ENCODE measurements around the gene SORCS1. TPM values are rescaled to one million over a fixed set of nuclear protein-coding genes. Genes with fewer than 3 reads are reported as not detected.

The SORCS1 gene
- total and polyA plus RNA-seq, 3 donors from 2014 or later = 2.6 to 9.6 (median 4.6) TPM

- H3K4me1 ChIP-seq = no peaks in the 10 kb centered on the region
- H3K4me3 ChIP-seq = no peak overlapping the region
- no peaks in the 10 kb centered on the region for H3K36me3 ChIP-seq (ENCODE audit: low read depth, missing control alignments)
- no peak overlapping the region for H3K27ac ChIP-seq
- no peak for DNase-seq
- no peaks in the 10 kb centered on the region for H3K9me3 ChIP-seq
- no peak for TF ChIP-seq CTCF (IDR thresholded peaks at IDR 0.05)
- 65 to 85% methylated on average over 2 of the region's 2 CpGs for WGBS, 2 donors
- H3K27me3 ChIP-seq = no peaks in the 10 kb centered on the region
- intact Hi-C loops (cut with DNase I; ENCODE audit: low total_unique reads) = no loop called here
Observed at GRCh38 chr10:106978756-106979155, 185.8 kb downstream of the SORCS1 start.

- no peak for DNase-seq
- Histone ChIP-seq H3K9me3 (no peaks in the 10 kb centered on the region), H3K36me3 (ENCODE audit: low read depth, missing control alignments) (no peaks in the 10 kb centered on the region), H3K27me3 (no peaks in the 10 kb centered on the region), H3K4me3 (no peak overlapping the region), H3K4me1 (no peaks in the 10 kb centered on the region), H3K27ac (no peak overlapping the region)
- 67 to 74% methylated on average over 1 of the region's 1 CpG for WGBS, 2 donors
- TF ChIP-seq POLR2A (IDR thresholded peaks at IDR 0.05) = no peak
- TF ChIP-seq CTCF (IDR thresholded peaks at IDR 0.05) = no peak
- intact Hi-C loops (cut with DNase I; ENCODE audit: low total_unique reads) = no loop called here
Observed at GRCh38 chr10:106973716-106974115, 190.8 kb downstream of the SORCS1 start.

GRCh38 chr10:106973288-106973687 is 191.2 kb downstream of the SORCS1 start:
- DNase-seq = no peak
- no peak overlapping the region for H3K27ac ChIP-seq
- intact Hi-C loops (cut with DNase I; ENCODE audit: low total_unique reads) = no loop called here
- no peak for TF ChIP-seq POLR2A (IDR thresholded peaks at IDR 0.05)
- TF ChIP-seq CTCF (IDR thresholded peaks at IDR 0.05) = no peak
- no peaks in the 10 kb centered on the region for H3K27me3 ChIP-seq
- H3K9me3 ChIP-seq = no peaks in the 10 kb centered on the region
- H3K4me3 ChIP-seq = no peak overlapping the region
- H3K4me1 ChIP-seq = no peaks in the 10 kb centered on the region
- no peaks in the 10 kb centered on the region for H3K36me3 ChIP-seq (ENCODE audit: low read depth, missing control alignments)
- WGBS, 2 donors = 86 to 91% methylated on average over 1 of the region's 1 CpG

- no peaks in the 10 kb centered on the region for H3K27me3 ChIP-seq
- DNase-seq = no peak
- no peaks in the 10 kb centered on the region for H3K4me1 ChIP-seq
- H3K9me3 ChIP-seq = no peaks in the 10 kb centered on the region
- intact Hi-C loops (cut with DNase I; ENCODE audit: low total_unique reads) = no loop called here
- H3K4me3 ChIP-seq = no peak overlapping the region
- WGBS, 2 donors = 90 to 93% methylated on average over 2 of the region's 2 CpGs
- TF ChIP-seq POLR2A (IDR thresholded peaks at IDR 0.05) (no peak), CTCF (IDR thresholded peaks at IDR 0.05) (no peak)
- H3K27ac ChIP-seq = no peak overlapping the region
- H3K36me3 ChIP-seq (ENCODE audit: low read depth, missing control alignments) = no peaks in the 10 kb centered on the region
Observed at GRCh38 chr10:106972381-106972780, 192.1 kb downstream of the SORCS1 start.

GRCh38 chr10:106971411-106971831 is 193.1 kb downstream of the SORCS1 start:
- DNase-seq = no peak
- intact Hi-C loops (cut with DNase I; ENCODE audit: low total_unique reads) = no loop called here
- Histone ChIP-seq H3K9me3 (no peaks in the 10 kb centered on the region), H3K4me3 (no peak overlapping the region), H3K4me1 (no peaks in the 10 kb centered on the region), H3K27me3 (no peaks in the 10 kb centered on the region), H3K27ac (no peak overlapping the region), H3K36me3 (ENCODE audit: low read depth, missing control alignments) (no peaks in the 10 kb centered on the region)
- WGBS, 2 donors = 85 to 89% methylated on average over 1 of the region's 1 CpG
- no peak for TF ChIP-seq CTCF (IDR thresholded peaks at IDR 0.05)
- TF ChIP-seq POLR2A (IDR thresholded peaks at IDR 0.05) = no peak
